Amniotic stem cell (primary cell): ENCODE data around the gene PLA2G6.

Experiments
- DNase-seq: peaks from one replicate; lab custom pipeline; 2025; lab: John Stamatoyannopoulos, UW

PLA2G6 gene

GRCh38 chr22:38214302-38215056 is 32.8 kb upstream of the PLA2G6 start:
- no peak for DNase-seq

GRCh38 chr22:38213990-38214301 is 32.3 kb upstream of the PLA2G6 start:
- DNase-seq, result no peak

- DNase-seq, result no peak
Observed at GRCh38 chr22:38213319-38213989, 31.8 kb upstream of the PLA2G6 start.

GRCh38 chr22:38212442-38212841 is 30.8 kb upstream of the PLA2G6 start:
- no peak for DNase-seq

- DNase-seq, result no peak
Observed at GRCh38 chr22:38211556-38211955, 29.9 kb upstream of the PLA2G6 start.

- no peak for DNase-seq
Observed at GRCh38 chr22:38208551-38208968, 26.9 kb upstream of the PLA2G6 start.

GRCh38 chr22:38207898-38208432 is 26.3 kb upstream of the PLA2G6 start:
- no peak for DNase-seq

GRCh38 chr22:38205261-38206128 is 23.9 kb upstream of the PLA2G6 start:
- DNase-seq, result no peak

- DNase-seq, result no peak
Observed at GRCh38 chr22:38204784-38205183, 23.2 kb upstream of the PLA2G6 start.

- DNase-seq, result no peak
Observed at GRCh38 chr22:38203855-38204514, 22.4 kb upstream of the PLA2G6 start.

GRCh38 chr22:38203090-38203810 is 21.6 kb upstream of the PLA2G6 start:
- DNase-seq, result no peak

- DNase-seq, result peak; percentile 37
Observed at GRCh38 chr22:38202437-38203089, 20.9 kb upstream of the PLA2G6 start.

- DNase-seq, result peak; percentile 90
Observed at GRCh38 chr22:38201711-38202436, 20.2 kb upstream of the PLA2G6 start, which contains the start of gene MAFF. Gene MAFF, plus strand, starts transcription at chr22:38201994. Its CDS starts 11,860 bp downstream, at chr22:38213854.

GRCh38 chr22:38201371-38201710 is 19.7 kb upstream of the PLA2G6 start:
- no peak for DNase-seq

GRCh38 chr22:38199826-38200559 is 18.4 kb upstream of the PLA2G6 start:
- no peak for DNase-seq

- DNase-seq, result no peak
Observed at GRCh38 chr22:38196791-38197419, 15.3 kb upstream of the PLA2G6 start.

- DNase-seq, result no peak
Observed at GRCh38 chr22:38193580-38193979, 11.9 kb upstream of the PLA2G6 start.

- no peak for DNase-seq
Observed at GRCh38 chr22:38192475-38192863, 10.8 kb upstream of the PLA2G6 start.
